Tibial artery (tissue), 4 donors: ENCODE data around the gene PLCB2.

Source experiments
- DNase-seq, 2 donors: peaks; one replicate each; pipeline ENCODE4 v3.0.0-alpha.2; 2019
- H3K27ac ChIP-seq, 2 donors: fragments of 200-600 bp; sonication (generic) in 1 of 2; 1 replicate in 1 of 2; 2 replicates in 1 of 2; pipeline ENCODE4 v1.5.1; 2018 to 2019; ENCODE audit warnings: mild to moderate bottlenecking in 1 of 2
- H3K27me3 ChIP-seq, 2 donors: fragments of 200-600 bp; sonication (generic) in 1 of 2; one replicate each; pipeline versions ENCODE4 v1.5.1 to v1.6.0; 2016 to 2019
- H3K36me3 ChIP-seq, 3 donors: fragments of 200-600 bp; sonication (generic) in 2 of 3; one replicate each; pipeline ENCODE4 v1.5.1; 2016 to 2019; ENCODE audit warnings: mild to moderate bottlenecking in 2 of 3
- H3K4me1 ChIP-seq, 4 donors: fragments of 200-600 bp; sonication (generic) in 2 of 4; 1 replicate in 3 of 4; 2 replicates in 1 of 4; pipeline ENCODE4 v1.5.1; 2016 to 2019
- H3K4me3 ChIP-seq, 2 donors: fragments of 200-600 bp; sonication (generic) in 1 of 2; 1 replicate in 1 of 2; 2 replicates in 1 of 2; pipeline ENCODE4 v1.5.1; 2018 to 2019; ENCODE audit warnings: mild to moderate bottlenecking in 2 of 2
- H3K9me3 ChIP-seq, 3 donors: fragments of 200-600 bp; sonication (generic) in 1 of 3; one replicate each; pipeline ENCODE4 v1.5.1; 2016 to 2019
- intact Hi-C: fragments of 100-400 bp; cut with DNase I; formaldehyde crosslinking; loops from one replicate; pipeline ENCODE4 v1.15.0; 2023; ENCODE audit warnings: low total_unique reads
- TF ChIP-seq, protein P1 (sequence below), 2 experiments: fragments of 200-600 bp in 1 of 2; fragments of 450-650 bp in 1 of 2; IDR thresholded peaks; one replicate each; pipeline ENCODE4 v1.5.1; 2017 to 2019; ENCODE audit warnings: antibody characterized with exemption in 2 of 2, mild to moderate bottlenecking in 1 of 2, moderate library complexity in 1 of 2

Gene PLCB2

DNA sequence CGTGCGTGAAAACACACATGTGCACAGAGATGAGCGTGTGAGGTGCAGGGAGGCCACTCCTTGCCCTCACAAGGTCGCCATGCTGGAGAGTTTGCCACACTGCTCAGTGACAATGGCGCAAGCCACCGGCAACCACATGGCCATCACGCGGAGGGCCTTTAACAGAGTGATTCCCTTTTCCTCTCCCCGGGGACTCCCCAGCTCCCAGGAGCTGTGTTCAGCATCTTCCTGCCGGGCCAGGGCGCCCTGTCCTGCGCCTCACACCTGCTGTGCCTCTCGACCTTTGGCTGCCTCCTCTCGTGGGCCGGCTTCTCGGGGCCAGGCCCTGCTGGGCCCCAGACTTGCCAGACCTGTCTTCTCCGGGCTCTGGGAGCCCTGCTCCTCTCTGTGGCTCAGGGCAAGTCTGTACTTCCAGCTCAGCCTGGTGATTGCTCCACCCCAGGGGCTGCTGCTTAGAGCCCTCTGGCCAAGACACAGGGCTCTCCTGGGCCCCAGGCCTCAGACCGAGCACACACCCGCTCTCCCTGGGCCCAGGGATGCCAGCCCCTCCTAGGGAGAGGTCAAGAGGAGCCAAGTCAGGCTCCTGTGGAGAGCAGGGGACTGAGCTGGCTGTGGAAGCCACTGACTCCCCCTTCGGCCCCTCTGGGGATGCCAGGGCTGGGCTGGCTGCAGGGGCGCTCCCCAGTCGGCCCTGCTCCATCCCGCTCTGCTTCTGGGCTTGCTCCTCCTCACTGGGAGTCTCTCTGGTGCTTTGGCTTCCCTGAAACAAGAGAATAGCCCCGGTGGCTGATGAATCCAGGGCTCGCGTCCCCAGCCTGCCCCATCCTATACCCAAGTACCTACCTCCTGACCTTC is 27.4 kb upstream of the PLCB2 start:
- Histone ChIP-seq H3K4me3 (no peak overlapping the region), H3K9me3 (no peaks in the 10 kb centered on the region), H3K36me3 (peaks cover 0 to 8% (median 0%) of the 10 kb centered on the region in 3 donors), H3K27ac (peak overlapping the region; percentile 90), H3K4me1 (peaks cover 6 to 99% (median 77%) of the 10 kb centered on the region in 4 donors), H3K27me3 (no peaks in the 10 kb centered on the region)
- intact Hi-C loops = no loop called here
- DNase-seq = no peak
- TF ChIP-seq, protein P1, sequence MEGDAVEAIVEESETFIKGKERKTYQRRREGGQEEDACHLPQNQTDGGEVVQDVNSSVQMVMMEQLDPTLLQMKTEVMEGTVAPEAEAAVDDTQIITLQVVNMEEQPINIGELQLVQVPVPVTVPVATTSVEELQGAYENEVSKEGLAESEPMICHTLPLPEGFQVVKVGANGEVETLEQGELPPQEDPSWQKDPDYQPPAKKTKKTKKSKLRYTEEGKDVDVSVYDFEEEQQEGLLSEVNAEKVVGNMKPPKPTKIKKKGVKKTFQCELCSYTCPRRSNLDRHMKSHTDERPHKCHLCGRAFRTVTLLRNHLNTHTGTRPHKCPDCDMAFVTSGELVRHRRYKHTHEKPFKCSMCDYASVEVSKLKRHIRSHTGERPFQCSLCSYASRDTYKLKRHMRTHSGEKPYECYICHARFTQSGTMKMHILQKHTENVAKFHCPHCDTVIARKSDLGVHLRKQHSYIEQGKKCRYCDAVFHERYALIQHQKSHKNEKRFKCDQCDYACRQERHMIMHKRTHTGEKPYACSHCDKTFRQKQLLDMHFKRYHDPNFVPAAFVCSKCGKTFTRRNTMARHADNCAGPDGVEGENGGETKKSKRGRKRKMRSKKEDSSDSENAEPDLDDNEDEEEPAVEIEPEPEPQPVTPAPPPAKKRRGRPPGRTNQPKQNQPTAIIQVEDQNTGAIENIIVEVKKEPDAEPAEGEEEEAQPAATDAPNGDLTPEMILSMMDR (IDR thresholded peaks at IDR 0.05) = no peak

- TF ChIP-seq, protein P1 (IDR thresholded peaks at IDR 0.05) = no peak
- intact Hi-C loops = no loop called here
- H3K36me3 ChIP-seq = peaks cover 0 to 8% (median 0%) of the 10 kb centered on the region in 3 donors
- peak overlapping the region; percentile 90 for H3K27ac ChIP-seq
- no peaks in the 10 kb centered on the region for H3K27me3 ChIP-seq
- no peak overlapping the region for H3K4me3 ChIP-seq
- H3K9me3 ChIP-seq = no peaks in the 10 kb centered on the region
- no peak for DNase-seq
- H3K4me1 ChIP-seq = peaks cover 6 to 99% (median 77%) of the 10 kb centered on the region in 4 donors
Observed at GRCh38 chr15:40334541-40334940, 26.8 kb upstream of the PLCB2 start.

DNA sequence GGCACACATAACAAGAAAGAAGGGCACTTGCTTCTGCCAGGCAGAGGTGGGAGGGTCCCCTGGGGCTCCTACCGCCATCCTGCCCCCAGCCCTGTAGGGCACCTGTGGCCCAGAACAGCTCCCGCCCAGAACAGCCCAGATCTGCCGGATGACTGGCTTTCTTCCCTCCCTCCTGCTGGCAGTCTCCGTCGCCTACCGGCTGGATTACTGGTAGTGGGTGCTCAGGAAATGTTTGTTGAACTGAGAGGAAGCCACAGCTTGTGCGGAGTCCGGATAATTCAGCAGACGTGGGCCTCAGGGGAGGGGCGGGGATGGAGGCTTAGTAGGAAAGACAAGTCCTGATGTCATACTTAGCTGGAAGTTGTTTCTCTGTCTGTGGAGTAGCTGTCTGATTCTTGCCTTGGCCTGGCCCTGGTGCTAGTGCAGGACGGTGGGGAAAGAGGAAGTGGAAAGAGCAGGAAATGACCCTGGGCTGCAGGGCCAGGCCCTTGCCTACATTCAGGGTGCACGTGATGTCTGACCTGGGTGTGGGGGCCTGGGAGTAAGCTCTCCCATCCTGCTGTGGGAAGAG is 26.3 kb upstream of the PLCB2 start:
- Histone ChIP-seq H3K4me3 (no peak overlapping the region), H3K4me1 (peaks cover 6 to 99% (median 77%) of the 10 kb centered on the region in 4 donors)

DNA sequence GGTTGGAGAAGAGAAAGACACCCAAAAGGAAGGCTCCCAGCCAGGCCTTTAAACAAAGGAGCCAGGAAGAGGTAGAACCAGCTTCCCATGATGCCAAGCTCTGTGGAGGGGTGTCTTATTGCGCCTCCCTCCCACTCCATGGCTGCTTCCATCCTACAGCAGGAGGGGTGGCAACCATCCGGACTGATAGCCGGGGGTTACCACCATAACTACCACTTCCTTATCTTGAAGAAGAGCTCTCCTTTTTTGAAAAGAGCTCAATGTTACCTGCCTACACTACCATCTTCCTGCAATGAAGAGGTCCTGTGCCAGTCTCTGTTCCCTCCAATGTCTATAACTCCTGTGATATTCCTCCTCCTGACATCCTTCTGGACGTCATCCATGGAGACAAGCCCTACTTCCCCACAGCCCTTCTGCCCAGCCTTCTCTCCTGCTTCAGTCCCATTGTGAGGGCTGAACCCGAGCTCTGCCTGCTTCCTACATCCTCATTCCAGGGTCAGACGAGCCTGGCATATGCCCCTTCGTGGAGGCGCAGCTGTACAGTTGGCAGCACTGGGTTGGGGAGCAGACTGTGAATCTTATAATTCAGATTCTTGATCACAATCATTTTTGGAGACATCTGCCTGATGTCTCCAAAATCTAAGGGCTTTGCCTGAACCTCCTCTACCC is 24.5 kb upstream of the PLCB2 start:
- Histone ChIP-seq H3K4me1 (peaks cover 6 to 99% (median 77%) of the 10 kb centered on the region in 4 donors), H3K36me3 (peaks cover 0 to 8% (median 0%) of the 10 kb centered on the region in 3 donors), H3K4me3 (no peak overlapping the region), H3K27ac (peak overlapping the region; percentile 90), H3K27me3 (no peaks in the 10 kb centered on the region), H3K9me3 (no peaks in the 10 kb centered on the region)
- TF ChIP-seq, protein P1 (IDR thresholded peaks at IDR 0.05) = no peak
- no peak for DNase-seq
- intact Hi-C loops = no loop called here

More for the DNA sequence above, 26.3 kb upstream of the PLCB2 start:
- TF ChIP-seq, protein P1 (IDR thresholded peaks at IDR 0.05) = no peak
- H3K9me3 ChIP-seq = no peaks in the 10 kb centered on the region
- DNase-seq = peak; percentile 78 to 91
- intact Hi-C loops = no loop called here
- H3K27ac ChIP-seq = peak overlapping the region; percentile 90
- H3K27me3 ChIP-seq = no peaks in the 10 kb centered on the region
- H3K36me3 ChIP-seq = peaks cover 0 to 8% (median 0%) of the 10 kb centered on the region in 3 donors

GRCh38 chr15:40331637-40332036 is 23.9 kb upstream of the PLCB2 start:
- peaks cover 6 to 99% (median 76%) of the 10 kb centered on the region in 4 donors for H3K4me1 ChIP-seq
- no peak for DNase-seq
- peaks cover 0 to 8% (median 0%) of the 10 kb centered on the region in 3 donors for H3K36me3 ChIP-seq
- H3K9me3 ChIP-seq = no peaks in the 10 kb centered on the region
- H3K4me3 ChIP-seq = no peak overlapping the region
- H3K27me3 ChIP-seq = no peaks in the 10 kb centered on the region
- TF ChIP-seq, protein P1 (IDR thresholded peaks at IDR 0.05) = no peak
- H3K27ac ChIP-seq = peak overlapping the region in 1 of 2 donors; percentile 90
- intact Hi-C loops = no loop called here
